Right lobe of liver (tissue), 6 donors: ENCODE measurements around the gene CASR. TPM values are rescaled to one million over a fixed set of nuclear protein-coding genes. Genes with fewer than 3 reads are reported as not detected.

Experiments used
- ATAC-seq, 4 donors: fragments of 200-7000 bp; cut with Tn5 transposase; one replicate each; pipeline ENCODE4 v1.9.1; 2020; ENCODE audit warnings: mild to moderate bottlenecking in 4 of 4, moderate library complexity in 4 of 4
- DNase-seq, 3 donors: peaks; one replicate each; pipeline ENCODE4 v3.0.0-alpha.2; 2020
- H3K27ac ChIP-seq, 3 donors: fragments of 200-600 bp; one replicate each; pipeline ENCODE4 v1.8.0; 2022
- H3K27me3 ChIP-seq, 2 donors: fragments of 200-600 bp; one replicate each; pipeline ENCODE4 v1.8.0; 2022
- H3K36me3 ChIP-seq, 4 donors: fragments of 200-600 bp; sonication (generic) in 1 of 4; one replicate each; pipeline versions ENCODE4 v1.5.1 to v1.8.0; 2017 to 2022; ENCODE audit warnings: control low read depth in 1 of 4
- H3K4me1 ChIP-seq, 4 donors: fragments of 200-600 bp; sonication (generic) in 1 of 4; one replicate each; pipeline versions ENCODE4 v1.5.1 to v1.8.0; 2017 to 2022; ENCODE audit warnings: control low read depth in 1 of 4
- H3K4me3 ChIP-seq, 3 donors: fragments of 200-600 bp; one replicate each; pipeline ENCODE4 v1.8.0; 2022
- H3K9me3 ChIP-seq, 4 donors: fragments of 200-600 bp; sonication (generic) in 1 of 4; one replicate each; pipeline versions ENCODE4 v1.5.1 to v1.8.0; 2017 to 2022; ENCODE audit warnings: control low read depth in 1 of 4
- POLR2A ChIP-seq: fragments of 450-650 bp; IDR thresholded peaks from one replicate; pipeline ENCODE4 v1.6.1; 2017; ENCODE audit warnings: antibody characterized with exemption, mild to moderate bottlenecking
- WGBS: methylation state at CpG from one replicate; pipeline ENCODE4 v1.1.6; 2018; ENCODE audit warnings: low coverage, low lambda C conversion rate; ENCODE audit not compliant: insufficient coverage; ENCODE audit errors: missing lambda C conversion rate; 5-methylcytosine and 5-hydroxymethylcytosine counted together
- intact Hi-C, 2 donors: fragments of 100-400 bp; cut with DNase I; formaldehyde crosslinking; loops; one replicate each; pipeline versions ENCODE4 v1.11.2 to v1.14.1; 2022
- total RNA-seq, 6 experiments: library from RNA; depleted of rRNA in 2 of 6; stranded (reverse); fragments of >200 nt in 2 of 6; fragmentation: NEBNext Ultra II Directional in 3 of 6; extraction: Animal tissue kit (Norgen Biotek cat#: 25700) in 3 of 6; gene quantifications; one replicate each; pipeline versions ENCODE4 v1.1.0 to v1.2.4, GENCODE V29; 2016 to 2023
- TF ChIP-seq, protein P1 (sequence below), 4 donors: fragments of 200-600 bp in 3 of 4; fragments of 450-650 bp in 1 of 4; IDR thresholded peaks; one replicate each; pipeline versions ENCODE4 v1.5.1 to v1.8.0; 2016 to 2022; ENCODE audit warnings: antibody characterized with exemption in 4 of 4, mild to moderate bottlenecking in 2 of 4
- donor health status: DM: no; HTN: yes; CAD: no.
- donor health status: DM: no; HTN: no; CAD: no.
- donor health status: DM: no; HTN: no; CAD: no.
- donor health status: DM: no; HTN: yes; CAD: no.
- donor health status: DM: no; HTN: yes; CAD: no.

CASR gene
- total RNA-seq, 6 experiments from 2014 or later: 0.06 to 0.16 (median 0.13) TPM; not detected in 1

DNA sequence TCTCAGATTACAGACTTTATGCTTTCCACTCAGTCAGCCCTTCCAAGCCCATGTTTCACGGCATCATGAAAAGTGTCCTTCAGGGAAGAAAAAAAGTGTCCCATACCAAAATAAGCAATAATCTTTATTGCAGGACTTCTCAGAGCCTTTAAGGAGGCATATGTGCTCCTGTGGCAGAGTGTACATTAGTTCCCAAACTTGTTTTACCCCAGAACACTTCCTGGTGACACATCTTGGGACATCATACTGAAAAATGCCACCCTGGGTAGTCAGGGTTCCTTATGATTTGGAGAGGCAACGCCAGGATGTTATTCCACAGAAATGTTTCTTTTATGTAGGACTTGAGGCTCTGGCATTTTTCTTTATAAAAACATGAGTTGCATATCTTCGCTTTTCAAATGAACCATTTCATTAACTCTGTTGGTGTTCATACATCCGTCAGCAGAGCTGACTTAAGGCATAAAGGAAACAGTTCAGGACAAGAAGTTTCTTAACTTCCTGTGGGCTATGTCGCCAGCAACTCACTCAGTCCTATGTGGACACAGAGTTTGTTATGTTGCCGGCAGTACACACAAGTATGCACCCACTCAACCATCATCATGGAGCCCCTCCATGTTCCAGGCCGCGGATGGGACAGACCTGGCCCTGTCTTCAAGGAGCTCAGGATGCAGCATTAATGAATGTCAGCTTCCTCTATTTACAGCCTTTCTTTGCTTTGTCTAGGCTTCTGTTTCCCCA lies 63.8 kb downstream of the CASR start:
- Histone ChIP-seq H3K4me1 (no peaks in the 10 kb centered on the region), H3K9me3 (no peaks in the 10 kb centered on the region), H3K27ac (peak overlapping the region in 1 of 3 donors; percentile 25), H3K4me3 (no peak overlapping the region), H3K27me3 (no peaks in the 10 kb centered on the region), H3K36me3 (no peaks in the 10 kb centered on the region)
- TF ChIP-seq, protein P1, sequence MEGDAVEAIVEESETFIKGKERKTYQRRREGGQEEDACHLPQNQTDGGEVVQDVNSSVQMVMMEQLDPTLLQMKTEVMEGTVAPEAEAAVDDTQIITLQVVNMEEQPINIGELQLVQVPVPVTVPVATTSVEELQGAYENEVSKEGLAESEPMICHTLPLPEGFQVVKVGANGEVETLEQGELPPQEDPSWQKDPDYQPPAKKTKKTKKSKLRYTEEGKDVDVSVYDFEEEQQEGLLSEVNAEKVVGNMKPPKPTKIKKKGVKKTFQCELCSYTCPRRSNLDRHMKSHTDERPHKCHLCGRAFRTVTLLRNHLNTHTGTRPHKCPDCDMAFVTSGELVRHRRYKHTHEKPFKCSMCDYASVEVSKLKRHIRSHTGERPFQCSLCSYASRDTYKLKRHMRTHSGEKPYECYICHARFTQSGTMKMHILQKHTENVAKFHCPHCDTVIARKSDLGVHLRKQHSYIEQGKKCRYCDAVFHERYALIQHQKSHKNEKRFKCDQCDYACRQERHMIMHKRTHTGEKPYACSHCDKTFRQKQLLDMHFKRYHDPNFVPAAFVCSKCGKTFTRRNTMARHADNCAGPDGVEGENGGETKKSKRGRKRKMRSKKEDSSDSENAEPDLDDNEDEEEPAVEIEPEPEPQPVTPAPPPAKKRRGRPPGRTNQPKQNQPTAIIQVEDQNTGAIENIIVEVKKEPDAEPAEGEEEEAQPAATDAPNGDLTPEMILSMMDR (IDR thresholded peaks at IDR 0.05): no peak
- no peak for TF ChIP-seq POLR2A
- WGBS: 51% methylated on average over 6 of the region's 8 CpGs
- DNase-seq (no peak), ATAC-seq (peak; percentile 53 to 80 (median 66))
- intact Hi-C loops: no loop called here

DNA sequence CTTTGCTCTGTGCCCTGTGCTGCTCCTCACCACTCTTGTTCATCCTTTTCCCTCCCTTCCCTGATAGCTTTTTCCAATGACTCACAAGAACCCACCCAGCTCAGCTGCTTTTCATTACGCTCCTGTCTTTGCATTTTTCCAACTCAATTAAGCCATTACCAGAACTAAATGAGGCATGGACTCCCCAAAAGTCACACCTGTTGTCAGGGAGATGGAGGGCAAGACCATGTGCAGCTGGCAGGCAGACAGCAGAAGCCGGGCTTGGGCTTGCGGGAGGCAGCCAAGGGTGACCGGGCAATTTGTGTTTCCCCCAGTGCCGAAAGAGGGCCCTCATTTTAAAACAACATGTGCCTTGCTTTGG lies 64.3 kb downstream of the CASR start:
- 68% methylated on average over 5 of the region's 5 CpGs for WGBS
- no peak overlapping the region for H3K27ac ChIP-seq
- ATAC-seq: no peak

DNA sequence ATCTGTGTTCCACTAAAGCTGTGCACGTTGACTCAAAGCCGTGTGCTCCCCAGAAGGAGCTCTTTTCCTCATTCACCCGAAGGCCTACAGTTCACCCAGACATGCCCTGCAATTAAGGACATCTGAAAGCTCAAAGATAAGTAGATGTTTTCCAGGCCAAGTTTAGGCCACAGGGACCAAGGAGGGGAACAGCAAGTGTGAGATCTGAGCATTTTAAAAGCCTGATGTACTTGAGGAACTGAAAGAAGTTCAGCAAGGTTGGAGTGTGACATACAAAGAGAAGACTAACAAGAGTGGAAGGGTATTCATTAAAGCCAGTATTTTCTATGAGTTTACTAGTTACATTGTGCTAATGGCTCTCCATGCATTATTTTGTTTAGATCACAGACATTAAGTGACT lies 68.0 kb downstream of the CASR start:
- intact Hi-C loops: no loop called here
- peaks cover 0 to 8% (median 4%) of the 10 kb centered on the region in 4 donors for H3K4me1 ChIP-seq
- 67% methylated on average over 1 of the region's 3 CpGs for WGBS
- no peak overlapping the region for H3K4me3 ChIP-seq
- no peaks in the 10 kb centered on the region for H3K9me3 ChIP-seq
- H3K36me3 ChIP-seq: no peaks in the 10 kb centered on the region
- ATAC-seq (peak in 1 of 4 donors; percentile 13), DNase-seq (no peak)
- H3K27ac ChIP-seq: no peak overlapping the region
- no peak for TF ChIP-seq POLR2A
- TF ChIP-seq, protein P1 (IDR thresholded peaks at IDR 0.05): no peak
- H3K27me3 ChIP-seq: no peaks in the 10 kb centered on the region

More for the DNA sequence above, 64.3 kb downstream of the CASR start:
- no peaks in the 10 kb centered on the region for H3K36me3 ChIP-seq
- intact Hi-C loops: no loop called here
- no peaks in the 10 kb centered on the region for H3K4me1 ChIP-seq
- TF ChIP-seq POLR2A: no peak
- TF ChIP-seq, protein P1 (IDR thresholded peaks at IDR 0.05): no peak
- DNase-seq: peak in 1 of 3 donors; percentile 15
- H3K27me3 ChIP-seq: no peaks in the 10 kb centered on the region
- no peaks in the 10 kb centered on the region for H3K9me3 ChIP-seq
- no peak overlapping the region for H3K4me3 ChIP-seq

DNA sequence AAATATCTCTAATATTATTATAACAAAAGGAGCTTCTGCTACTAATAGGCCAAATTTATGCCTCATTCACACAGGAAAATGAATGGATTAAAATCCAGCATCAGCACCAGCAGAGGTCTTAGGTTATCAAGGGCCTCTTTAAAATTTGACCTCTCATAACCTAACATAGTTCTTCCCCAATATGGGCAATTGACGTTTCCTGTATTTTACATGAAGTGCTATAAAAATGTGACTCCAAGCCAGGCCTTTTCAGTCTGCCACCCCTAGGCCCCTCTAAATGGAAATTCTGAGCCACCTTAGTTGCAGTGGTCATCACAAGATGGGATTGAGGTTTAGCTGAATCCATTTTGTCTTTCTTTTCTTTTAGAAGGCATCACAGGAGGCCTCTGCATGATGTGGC lies 70.1 kb downstream of the CASR start:
- Histone ChIP-seq H3K9me3 (no peaks in the 10 kb centered on the region), H3K4me1 (peaks cover 0 to 10% (median 4%) of the 10 kb centered on the region in 4 donors), H3K4me3 (no peak overlapping the region), H3K27ac (no peak overlapping the region), H3K27me3 (no peaks in the 10 kb centered on the region), H3K36me3 (no peaks in the 10 kb centered on the region)
- DNase-seq (no peak), ATAC-seq (peak in 2 of 4 donors; percentile 15 to 41)
- no peak for TF ChIP-seq POLR2A
- TF ChIP-seq, protein P1 (IDR thresholded peaks at IDR 0.05): no peak
- 60% methylated on average over 1 of the region's 1 CpG for WGBS
- intact Hi-C loops: no loop called here
